Suprapubic skin (tissue), 4 donors: ENCODE measurements around the gene SETBP1.

Experiments
- EP300 ChIP-seq: sonication (generic); formaldehyde crosslinking; IDR thresholded peaks from one replicate; pipeline ENCODE4 v1.6.1; 2017; ENCODE audit warnings: antibody characterized with exemption
- POLR2A ChIP-seq, 2 donors: fragments of 450-650 bp; IDR thresholded peaks; one replicate each; pipeline ENCODE4 v1.6.1; 2017; ENCODE audit warnings: antibody characterized with exemption in 2 of 2, mild to moderate bottlenecking in 2 of 2, moderate library complexity in 2 of 2
- POLR2AphosphoS5 ChIP-seq, 3 donors: sonication (generic); formaldehyde crosslinking; IDR thresholded peaks; one replicate each; pipeline ENCODE4 v1.6.1; 2017; ENCODE audit warnings: antibody characterized with exemption in 3 of 3
- TF ChIP-seq, protein P1 (sequence below), 2 donors: fragments of 200-600 bp in 1 of 2; fragments of 450-650 bp in 1 of 2; sonication (generic) in 1 of 2; IDR thresholded peaks; one replicate each; pipeline ENCODE4 v1.5.1; 2016 to 2019; ENCODE audit warnings: antibody characterized with exemption in 2 of 2, mild to moderate bottlenecking in 1 of 2, moderate library complexity in 1 of 2

DNA sequence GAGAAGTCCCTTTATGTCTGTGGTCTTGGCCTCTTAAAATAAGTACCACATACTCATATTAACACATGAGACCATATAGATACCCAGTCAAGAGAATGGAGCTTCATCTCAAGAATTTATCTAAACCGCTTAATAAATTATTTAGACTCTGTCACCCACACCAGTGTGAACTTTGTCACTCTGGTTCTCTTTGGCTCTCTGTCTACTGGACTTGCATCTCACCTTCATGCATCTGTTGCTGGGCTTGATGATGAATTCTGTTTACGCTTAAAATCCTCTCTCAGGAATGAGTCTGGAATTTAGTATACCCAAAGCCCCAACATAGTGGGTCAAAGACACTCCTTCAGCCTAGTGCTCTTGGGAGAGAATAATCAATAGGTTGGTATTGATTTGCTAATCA lies 73.9 kb downstream of the SETBP1 start:
- TF ChIP-seq, protein P1, sequence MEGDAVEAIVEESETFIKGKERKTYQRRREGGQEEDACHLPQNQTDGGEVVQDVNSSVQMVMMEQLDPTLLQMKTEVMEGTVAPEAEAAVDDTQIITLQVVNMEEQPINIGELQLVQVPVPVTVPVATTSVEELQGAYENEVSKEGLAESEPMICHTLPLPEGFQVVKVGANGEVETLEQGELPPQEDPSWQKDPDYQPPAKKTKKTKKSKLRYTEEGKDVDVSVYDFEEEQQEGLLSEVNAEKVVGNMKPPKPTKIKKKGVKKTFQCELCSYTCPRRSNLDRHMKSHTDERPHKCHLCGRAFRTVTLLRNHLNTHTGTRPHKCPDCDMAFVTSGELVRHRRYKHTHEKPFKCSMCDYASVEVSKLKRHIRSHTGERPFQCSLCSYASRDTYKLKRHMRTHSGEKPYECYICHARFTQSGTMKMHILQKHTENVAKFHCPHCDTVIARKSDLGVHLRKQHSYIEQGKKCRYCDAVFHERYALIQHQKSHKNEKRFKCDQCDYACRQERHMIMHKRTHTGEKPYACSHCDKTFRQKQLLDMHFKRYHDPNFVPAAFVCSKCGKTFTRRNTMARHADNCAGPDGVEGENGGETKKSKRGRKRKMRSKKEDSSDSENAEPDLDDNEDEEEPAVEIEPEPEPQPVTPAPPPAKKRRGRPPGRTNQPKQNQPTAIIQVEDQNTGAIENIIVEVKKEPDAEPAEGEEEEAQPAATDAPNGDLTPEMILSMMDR (IDR thresholded peaks at IDR 0.05) = no peak
- TF ChIP-seq EP300 (no peak), POLR2A (IDR thresholded peaks at IDR 0.05) (no peak), POLR2AphosphoS5 (IDR thresholded peaks at IDR 0.05) (no peak)
